Panc1 (cell line): ENCODE results near the gene DLG2.

ENCODE experiments used
- POLR2AphosphoS5 ChIP-seq: IDR thresholded peaks from 2 replicates; pipeline ENCODE4 v1.6.1; 2012; ENCODE audit warnings: mild to moderate bottlenecking, low read depth, low read length, moderate library complexity
- SIN3A ChIP-seq: IDR thresholded peaks from 2 replicates; pipeline ENCODE4 v1.6.1; 2012; ENCODE audit warnings: low read depth, mild to moderate bottlenecking, low read length, moderate library complexity, borderline replicate concordance; ENCODE audit not compliant: insufficient read depth
- TCF7L2 ChIP-seq: IDR thresholded peaks from 2 replicates; pipeline ENCODE4 v1.6.1; 2011; ENCODE audit warnings: mild to moderate bottlenecking, low read depth, low read length, inconsistent platforms
- TF ChIP-seq, protein P1 (sequence below): fragments of 450-650 bp; IDR thresholded peaks from 2 replicates; pipeline ENCODE4 v1.5.1; 2017; ENCODE audit warnings: mild to moderate bottlenecking
- TF ChIP-seq, protein P2 (sequence below), 2 experiments: IDR thresholded peaks; 2 replicates each; pipeline ENCODE4 v1.6.1; 2011 to 2012; ENCODE audit warnings: low read depth in 2 of 2, control low read depth in 1 of 2, low read length in 1 of 2, mild to moderate bottlenecking in 1 of 2, moderate library complexity in 1 of 2; ENCODE audit not compliant: insufficient read depth in 1 of 2

DNA sequence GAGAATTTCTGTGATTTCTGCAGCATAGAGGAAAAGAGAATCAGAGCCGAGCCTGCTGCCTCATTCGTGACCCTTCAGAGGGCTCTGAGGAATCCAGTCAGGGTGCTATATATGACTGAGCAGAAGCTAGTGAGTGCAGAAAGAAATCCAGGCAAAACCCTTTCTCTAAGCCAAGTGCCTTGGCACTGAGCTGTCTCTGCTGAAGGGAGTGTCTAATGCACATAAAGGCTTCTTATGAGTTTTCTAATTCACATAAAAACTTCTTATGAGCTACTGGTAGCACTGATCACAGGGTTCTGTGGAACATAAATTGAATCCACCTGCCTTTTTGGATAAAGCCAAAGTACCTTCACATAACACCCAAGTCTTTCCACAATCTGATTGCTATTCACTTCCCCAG lies 1555.3 kb downstream of the DLG2 start:
- TF ChIP-seq, protein P1, sequence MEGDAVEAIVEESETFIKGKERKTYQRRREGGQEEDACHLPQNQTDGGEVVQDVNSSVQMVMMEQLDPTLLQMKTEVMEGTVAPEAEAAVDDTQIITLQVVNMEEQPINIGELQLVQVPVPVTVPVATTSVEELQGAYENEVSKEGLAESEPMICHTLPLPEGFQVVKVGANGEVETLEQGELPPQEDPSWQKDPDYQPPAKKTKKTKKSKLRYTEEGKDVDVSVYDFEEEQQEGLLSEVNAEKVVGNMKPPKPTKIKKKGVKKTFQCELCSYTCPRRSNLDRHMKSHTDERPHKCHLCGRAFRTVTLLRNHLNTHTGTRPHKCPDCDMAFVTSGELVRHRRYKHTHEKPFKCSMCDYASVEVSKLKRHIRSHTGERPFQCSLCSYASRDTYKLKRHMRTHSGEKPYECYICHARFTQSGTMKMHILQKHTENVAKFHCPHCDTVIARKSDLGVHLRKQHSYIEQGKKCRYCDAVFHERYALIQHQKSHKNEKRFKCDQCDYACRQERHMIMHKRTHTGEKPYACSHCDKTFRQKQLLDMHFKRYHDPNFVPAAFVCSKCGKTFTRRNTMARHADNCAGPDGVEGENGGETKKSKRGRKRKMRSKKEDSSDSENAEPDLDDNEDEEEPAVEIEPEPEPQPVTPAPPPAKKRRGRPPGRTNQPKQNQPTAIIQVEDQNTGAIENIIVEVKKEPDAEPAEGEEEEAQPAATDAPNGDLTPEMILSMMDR, result no peak
- no peak for TF ChIP-seq POLR2AphosphoS5
- TF ChIP-seq, protein P2, sequence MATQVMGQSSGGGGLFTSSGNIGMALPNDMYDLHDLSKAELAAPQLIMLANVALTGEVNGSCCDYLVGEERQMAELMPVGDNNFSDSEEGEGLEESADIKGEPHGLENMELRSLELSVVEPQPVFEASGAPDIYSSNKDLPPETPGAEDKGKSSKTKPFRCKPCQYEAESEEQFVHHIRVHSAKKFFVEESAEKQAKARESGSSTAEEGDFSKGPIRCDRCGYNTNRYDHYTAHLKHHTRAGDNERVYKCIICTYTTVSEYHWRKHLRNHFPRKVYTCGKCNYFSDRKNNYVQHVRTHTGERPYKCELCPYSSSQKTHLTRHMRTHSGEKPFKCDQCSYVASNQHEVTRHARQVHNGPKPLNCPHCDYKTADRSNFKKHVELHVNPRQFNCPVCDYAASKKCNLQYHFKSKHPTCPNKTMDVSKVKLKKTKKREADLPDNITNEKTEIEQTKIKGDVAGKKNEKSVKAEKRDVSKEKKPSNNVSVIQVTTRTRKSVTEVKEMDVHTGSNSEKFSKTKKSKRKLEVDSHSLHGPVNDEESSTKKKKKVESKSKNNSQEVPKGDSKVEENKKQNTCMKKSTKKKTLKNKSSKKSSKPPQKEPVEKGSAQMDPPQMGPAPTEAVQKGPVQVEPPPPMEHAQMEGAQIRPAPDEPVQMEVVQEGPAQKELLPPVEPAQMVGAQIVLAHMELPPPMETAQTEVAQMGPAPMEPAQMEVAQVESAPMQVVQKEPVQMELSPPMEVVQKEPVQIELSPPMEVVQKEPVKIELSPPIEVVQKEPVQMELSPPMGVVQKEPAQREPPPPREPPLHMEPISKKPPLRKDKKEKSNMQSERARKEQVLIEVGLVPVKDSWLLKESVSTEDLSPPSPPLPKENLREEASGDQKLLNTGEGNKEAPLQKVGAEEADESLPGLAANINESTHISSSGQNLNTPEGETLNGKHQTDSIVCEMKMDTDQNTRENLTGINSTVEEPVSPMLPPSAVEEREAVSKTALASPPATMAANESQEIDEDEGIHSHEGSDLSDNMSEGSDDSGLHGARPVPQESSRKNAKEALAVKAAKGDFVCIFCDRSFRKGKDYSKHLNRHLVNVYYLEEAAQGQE (IDR thresholded peaks at IDR 0.05; ENCODE audit: insufficient read depth in 1 of 2, low read depth in 2 of 2, low read length in 1 of 2), result no peak
- no peak for TF ChIP-seq SIN3A
- TF ChIP-seq TCF7L2, result no peak
